OCI-LY3 (cell line): ENCODE measurements around the gene FBXO11.

ENCODE experiments used
- H2AFZ ChIP-seq: fragments of 200-600, 300-600 bp; shearing (Covaris generic); 2 replicates; pipeline ENCODE4 v1.6.0; 2014; ENCODE audit warnings: antibody characterized with exemption, low read depth, low read length
- H3K27ac ChIP-seq: fragments of 200-600, 300-600 bp; sonication (generic); 2 replicates; pipeline ENCODE4 v1.5.1; 2014; ENCODE audit warnings: mild to moderate bottlenecking, low read length, moderate library complexity, mixed read lengths
- H3K27me3 ChIP-seq: fragments of 200-600, 300-600 bp; sonication (generic); 2 replicates; pipeline ENCODE4 v1.6.1; 2014; ENCODE audit warnings: low read depth, low read length, mixed read lengths
- H3K36me3 ChIP-seq: fragments of 200-600, 300-600 bp; sonication (generic); replicated peaks from 2 replicates; pipeline ENCODE3; 2014; ENCODE audit warnings: low read depth, low read length, mixed read lengths
- H3K4me1 ChIP-seq: fragments of 300-600, 200-600 bp; sonication (generic); 2 replicates; pipeline ENCODE4 v1.6.1; 2014; ENCODE audit warnings: low read length, mixed read lengths
- H3K4me2 ChIP-seq: fragments of 200-600, 300-600 bp; sonication (generic); 2 replicates; pipeline ENCODE4 v1.6.1; 2014; ENCODE audit warnings: low read length, mixed read lengths
- H3K4me3 ChIP-seq: fragments of 300-600, 200-600 bp; sonication (generic); 2 replicates; pipeline ENCODE4 v1.5.1; 2014; ENCODE audit warnings: antibody characterized with exemption, mild to moderate bottlenecking, low read length, moderate library complexity
- H3K79me2 ChIP-seq: fragments of 300-600, 200-600 bp; shearing (Covaris generic); 2 replicates; pipeline ENCODE4 v1.6.1; 2014; ENCODE audit warnings: mild to moderate bottlenecking, low read length, mixed read lengths
- H3K9ac ChIP-seq: fragments of 300-600, 200-600 bp; shearing (Covaris generic); 2 replicates; pipeline ENCODE4 v1.6.0; 2014; ENCODE audit warnings: mild to moderate bottlenecking, low read length, moderate library complexity
- H3K9me3 ChIP-seq: fragments of 200-600, 300-600 bp; shearing (Covaris generic); 2 replicates; pipeline ENCODE4 v1.6.1; 2014; ENCODE audit warnings: low read length, mixed read lengths; ENCODE audit not compliant: insufficient read depth
- H4K20me1 ChIP-seq: fragments of 200-600, 300-600 bp; sonication (generic); 2 replicates; pipeline ENCODE4 v1.6.1; 2016; ENCODE audit warnings: low read length, mixed read lengths; ENCODE audit not compliant: insufficient read depth
- EZH2phosphoT487 ChIP-seq: fragments of 200-600 bp; shearing (Covaris generic); IDR thresholded peaks from 2 replicates; pipeline ENCODE4 v1.6.1; 2018; ENCODE audit warnings: antibody characterized with exemption, mixed run types, low read depth
- TF ChIP-seq, protein P1 (sequence below): fragments of 200-600, 300-600 bp; sonication (generic); IDR thresholded peaks from 2 replicates; pipeline ENCODE4 v1.5.1; 2014; ENCODE audit warnings: antibody characterized with exemption, low read length, low read depth

Gene FBXO11

DNA sequence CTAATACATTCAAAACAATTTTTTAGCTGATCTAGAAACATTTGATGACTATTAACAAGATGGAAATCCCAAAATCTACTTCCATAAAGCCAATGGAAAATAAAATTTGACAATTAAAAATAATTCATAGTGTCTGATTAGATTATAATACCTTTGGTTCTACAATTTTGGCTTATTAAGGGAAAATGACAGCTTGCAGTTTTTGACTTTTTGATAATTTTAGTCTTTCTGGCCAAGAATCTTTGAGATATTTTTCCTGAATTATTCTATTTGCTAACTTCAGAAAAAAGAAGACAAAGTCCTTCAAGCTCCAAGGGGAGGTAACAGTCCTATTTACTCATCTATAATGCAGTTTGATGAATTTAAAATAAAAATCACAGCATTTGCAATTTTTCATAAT lies 83.8 kb downstream of the FBXO11 start:
- H3K27me3 ChIP-seq: no peaks in the 10 kb centered on the region
- H4K20me1 ChIP-seq: no peaks in the 10 kb centered on the region
- peaks cover 38% of the 10 kb centered on the region for H3K36me3 ChIP-seq
- no peak overlapping the region for H3K27ac ChIP-seq
- TF ChIP-seq, protein P1, sequence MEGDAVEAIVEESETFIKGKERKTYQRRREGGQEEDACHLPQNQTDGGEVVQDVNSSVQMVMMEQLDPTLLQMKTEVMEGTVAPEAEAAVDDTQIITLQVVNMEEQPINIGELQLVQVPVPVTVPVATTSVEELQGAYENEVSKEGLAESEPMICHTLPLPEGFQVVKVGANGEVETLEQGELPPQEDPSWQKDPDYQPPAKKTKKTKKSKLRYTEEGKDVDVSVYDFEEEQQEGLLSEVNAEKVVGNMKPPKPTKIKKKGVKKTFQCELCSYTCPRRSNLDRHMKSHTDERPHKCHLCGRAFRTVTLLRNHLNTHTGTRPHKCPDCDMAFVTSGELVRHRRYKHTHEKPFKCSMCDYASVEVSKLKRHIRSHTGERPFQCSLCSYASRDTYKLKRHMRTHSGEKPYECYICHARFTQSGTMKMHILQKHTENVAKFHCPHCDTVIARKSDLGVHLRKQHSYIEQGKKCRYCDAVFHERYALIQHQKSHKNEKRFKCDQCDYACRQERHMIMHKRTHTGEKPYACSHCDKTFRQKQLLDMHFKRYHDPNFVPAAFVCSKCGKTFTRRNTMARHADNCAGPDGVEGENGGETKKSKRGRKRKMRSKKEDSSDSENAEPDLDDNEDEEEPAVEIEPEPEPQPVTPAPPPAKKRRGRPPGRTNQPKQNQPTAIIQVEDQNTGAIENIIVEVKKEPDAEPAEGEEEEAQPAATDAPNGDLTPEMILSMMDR: no peak
- TF ChIP-seq EZH2phosphoT487: no peak
- no peaks in the 10 kb centered on the region for H3K4me1 ChIP-seq
- H3K9ac ChIP-seq: no peak overlapping the region
- H3K4me2 ChIP-seq: no peak overlapping the region
- H3K79me2 ChIP-seq: no peaks in the 10 kb centered on the region
- no peak overlapping the region for H2AFZ ChIP-seq
- no peak overlapping the region for H3K4me3 ChIP-seq
- no peaks in the 10 kb centered on the region for H3K9me3 ChIP-seq

DNA sequence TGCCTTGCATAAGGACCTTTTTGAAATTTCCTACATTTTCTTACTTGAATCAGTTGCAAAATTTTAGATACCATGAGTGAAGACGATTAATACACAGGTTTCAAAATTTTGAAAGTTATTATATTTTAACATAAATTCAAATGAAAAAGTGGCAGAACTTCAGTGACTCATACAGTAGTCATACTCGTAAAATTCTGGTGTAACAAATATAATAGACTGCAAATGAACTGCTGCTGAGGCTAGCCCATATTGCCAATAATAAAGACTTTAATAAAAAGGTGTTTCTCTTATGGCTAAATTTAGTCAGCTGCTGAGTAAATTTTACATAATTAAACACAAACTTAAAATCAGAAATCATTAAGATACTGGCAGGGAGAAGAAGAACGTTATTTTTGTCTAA lies 86.5 kb downstream of the FBXO11 start:
- Histone ChIP-seq H2AFZ (no peak overlapping the region), H4K20me1 (no peaks in the 10 kb centered on the region), H3K4me1 (peaks cover 8% of the 10 kb centered on the region), H3K27ac (no peak overlapping the region), H3K27me3 (no peaks in the 10 kb centered on the region), H3K4me2 (no peak overlapping the region), H3K9ac (no peak overlapping the region), H3K9me3 (no peaks in the 10 kb centered on the region), H3K79me2 (no peaks in the 10 kb centered on the region), H3K4me3 (no peak overlapping the region), H3K36me3 (peaks cover 50% of the 10 kb centered on the region)
- TF ChIP-seq EZH2phosphoT487: no peak
- TF ChIP-seq, protein P1: no peak

DNA sequence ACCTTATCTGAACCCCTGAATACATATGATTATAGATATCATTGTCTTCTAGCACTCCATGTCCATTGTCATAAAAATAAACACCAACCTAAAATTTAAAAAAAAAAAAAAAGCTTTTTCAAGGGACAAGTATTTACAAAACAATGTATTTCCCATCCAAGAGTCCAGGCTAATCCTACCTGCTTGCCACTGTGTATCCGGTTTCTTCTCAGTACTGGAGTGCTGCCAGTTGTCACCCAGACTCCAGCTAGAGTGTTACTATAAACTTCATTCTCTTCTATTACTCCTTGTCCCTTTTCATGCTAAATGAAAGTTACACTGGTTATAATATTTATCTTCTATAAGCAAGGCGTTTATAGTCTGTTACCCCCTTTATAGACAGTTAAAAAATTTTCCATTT lies 87.5 kb downstream of the FBXO11 start:
- Histone ChIP-seq H3K4me3 (no peak overlapping the region), H3K9me3 (no peaks in the 10 kb centered on the region), H3K9ac (no peak overlapping the region), H3K36me3 (peaks cover 51% of the 10 kb centered on the region), H3K4me2 (no peak overlapping the region), H3K27me3 (no peaks in the 10 kb centered on the region), H3K27ac (no peak overlapping the region), H3K4me1 (peaks cover 8% of the 10 kb centered on the region), H2AFZ (no peak overlapping the region), H3K79me2 (no peaks in the 10 kb centered on the region), H4K20me1 (no peaks in the 10 kb centered on the region)
- TF ChIP-seq, protein P1: no peak
- no peak for TF ChIP-seq EZH2phosphoT487

DNA sequence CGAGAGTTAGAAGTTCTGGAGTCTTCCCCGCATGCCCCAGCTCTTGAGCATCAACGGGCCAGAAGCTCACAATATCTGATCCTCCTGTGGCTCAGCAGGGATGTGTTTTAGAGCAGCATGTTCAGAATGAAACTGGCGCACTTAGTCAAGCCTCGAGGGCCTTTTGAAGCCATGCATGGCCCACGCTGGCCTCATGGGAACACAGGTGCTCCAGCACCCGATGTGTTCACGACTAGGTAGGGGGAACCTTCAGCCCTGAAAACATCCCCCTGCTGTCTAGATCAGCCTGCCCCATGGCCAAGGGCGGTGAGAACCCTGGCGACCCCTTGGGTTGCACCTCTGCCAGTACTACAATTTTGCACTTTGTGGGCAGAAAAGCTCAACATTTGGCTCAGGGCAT lies 90.5 kb downstream of the FBXO11 start:
- Histone ChIP-seq H3K9ac (no peak overlapping the region), H3K27me3 (no peaks in the 10 kb centered on the region), H3K36me3 (peaks cover 66% of the 10 kb centered on the region), H3K9me3 (no peaks in the 10 kb centered on the region), H3K27ac (no peak overlapping the region), H3K79me2 (no peaks in the 10 kb centered on the region), H3K4me3 (no peak overlapping the region), H3K4me2 (no peak overlapping the region), H4K20me1 (0 out of 2 replicates have a peak, but pooled peaks cover 5% of the 10 kb centered on the region), H3K4me1 (peaks cover 8% of the 10 kb centered on the region), H2AFZ (no peak overlapping the region)
- TF ChIP-seq, protein P1: no peak
- TF ChIP-seq EZH2phosphoT487: no peak
